IPS-20b (cell line): ENCODE results near the gene KRT16.
"Not testable (repeated sequence)": the region's sequence is repeated elsewhere in the genome, so short reads cannot be mapped to it uniquely, and the experiment has no call there.

Experiments
- H3K27ac ChIP-seq: one replicate; pipeline ENCODE4 v1.5.1; 2013; ENCODE audit warnings: low read length
- H3K27me3 ChIP-seq: 2 replicates; pipeline ENCODE4 v1.6.1; 2013; ENCODE audit warnings: mild to moderate bottlenecking, low read length, inconsistent platforms; ENCODE audit not compliant: insufficient read depth
- H3K36me3 ChIP-seq: 2 replicates; pipeline ENCODE4 v1.6.1; 2013; ENCODE audit warnings: low read depth, mild to moderate bottlenecking, inconsistent platforms, low read length, moderate library complexity; ENCODE audit not compliant: insufficient read depth
- H3K4me1 ChIP-seq: 2 replicates; pipeline ENCODE4 v1.6.1; 2013; ENCODE audit warnings: mild to moderate bottlenecking, control low read depth, inconsistent platforms, low read length, moderate library complexity; ENCODE audit not compliant: insufficient read depth
- H3K4me3 ChIP-seq: 2 replicates; pipeline ENCODE4 v1.5.1; 2013; ENCODE audit warnings: mild to moderate bottlenecking, low read length, inconsistent platforms
- H3K9ac ChIP-seq: 2 replicates; pipeline ENCODE4 v1.6.1; 2013; ENCODE audit warnings: low read depth, mild to moderate bottlenecking, inconsistent platforms, low read length, moderate library complexity
- H3K9me3 ChIP-seq: 2 replicates; pipeline ENCODE4 v1.6.1; 2013; ENCODE audit warnings: mild to moderate bottlenecking, low read depth, low read length, inconsistent platforms; ENCODE audit not compliant: insufficient read depth

The KRT16 gene

GRCh38 chr17:41614767-41615166 lies 2.2 kb upstream of the KRT16 start:
- not testable (repeated sequence) for H3K36me3 ChIP-seq, H3K27ac ChIP-seq, H3K4me3 ChIP-seq, H3K4me1 ChIP-seq, H3K27me3 ChIP-seq, H3K9ac ChIP-seq, H3K9me3 ChIP-seq

GRCh38 chr17:41614098-41614497 lies 1.5 kb upstream of the KRT16 start:
- Histone ChIP-seq H3K27me3 (no peaks in the 10 kb centered on the region), H3K36me3 (no peaks in the 10 kb centered on the region), H3K27ac (no peak overlapping the region), H3K9me3 (no peaks in the 10 kb centered on the region), H3K4me3 (no peak overlapping the region), H3K4me1 (no peaks in the 10 kb centered on the region), H3K9ac (no peak overlapping the region)

DNA sequence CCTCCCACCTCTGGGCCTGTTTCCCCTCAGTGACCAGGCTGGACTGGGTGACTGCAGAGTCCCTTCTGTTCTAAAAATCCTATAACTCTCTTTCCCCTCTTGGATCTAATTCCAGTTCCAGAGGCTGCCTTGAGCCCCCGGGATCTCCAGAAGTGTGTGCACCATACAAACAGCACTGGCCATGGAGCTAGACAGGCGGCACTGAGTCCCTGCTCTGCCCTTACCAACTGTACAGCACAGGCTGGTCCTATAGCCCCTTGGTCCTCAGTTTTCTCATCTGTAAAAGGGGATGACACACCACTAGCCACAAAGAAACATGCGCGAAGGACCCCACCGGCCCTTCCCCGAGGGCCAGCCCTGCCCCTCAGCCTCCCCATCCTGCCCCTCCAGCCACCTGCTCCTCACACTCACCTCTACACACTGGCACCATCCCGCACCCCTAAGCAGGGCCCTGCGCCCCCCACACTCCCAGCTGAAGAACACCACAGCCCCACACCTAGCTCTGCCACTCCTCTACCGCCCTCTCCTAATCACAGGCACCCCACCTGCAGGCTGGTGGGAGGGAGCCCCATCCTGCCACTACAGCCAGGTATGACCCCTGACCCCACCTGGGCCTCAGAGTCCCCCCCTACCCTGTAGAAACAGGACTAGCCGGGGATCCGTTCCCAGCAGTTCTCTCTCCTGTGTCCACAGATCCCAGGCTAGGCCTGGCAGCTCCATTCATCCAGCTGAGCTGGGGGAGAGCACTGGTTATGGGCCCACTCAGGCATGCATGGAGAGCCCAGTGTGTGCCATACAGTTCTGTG lies 913 bp upstream of the KRT16 start:
- H3K27me3 ChIP-seq: no peaks in the 10 kb centered on the region
- H3K9ac ChIP-seq: no peak overlapping the region

GRCh38 chr17:41610965-41611640 lies 1.5 kb downstream of the KRT16 start:
- Histone ChIP-seq H3K27me3 (no peaks in the 10 kb centered on the region), H3K9ac (no peak overlapping the region), H3K27ac (no peak overlapping the region), H3K9me3 (peaks cover 10% of the 10 kb centered on the region), H3K36me3 (no peaks in the 10 kb centered on the region), H3K4me1 (no peaks in the 10 kb centered on the region), H3K4me3 (no peak overlapping the region)

More for the DNA sequence above, 913 bp upstream of the KRT16 start:
- H3K9me3 ChIP-seq: no peaks in the 10 kb centered on the region
- H3K4me3 ChIP-seq: no peak overlapping the region
- no peak overlapping the region for H3K27ac ChIP-seq
- no peaks in the 10 kb centered on the region for H3K4me1 ChIP-seq
- no peaks in the 10 kb centered on the region for H3K36me3 ChIP-seq

DNA sequence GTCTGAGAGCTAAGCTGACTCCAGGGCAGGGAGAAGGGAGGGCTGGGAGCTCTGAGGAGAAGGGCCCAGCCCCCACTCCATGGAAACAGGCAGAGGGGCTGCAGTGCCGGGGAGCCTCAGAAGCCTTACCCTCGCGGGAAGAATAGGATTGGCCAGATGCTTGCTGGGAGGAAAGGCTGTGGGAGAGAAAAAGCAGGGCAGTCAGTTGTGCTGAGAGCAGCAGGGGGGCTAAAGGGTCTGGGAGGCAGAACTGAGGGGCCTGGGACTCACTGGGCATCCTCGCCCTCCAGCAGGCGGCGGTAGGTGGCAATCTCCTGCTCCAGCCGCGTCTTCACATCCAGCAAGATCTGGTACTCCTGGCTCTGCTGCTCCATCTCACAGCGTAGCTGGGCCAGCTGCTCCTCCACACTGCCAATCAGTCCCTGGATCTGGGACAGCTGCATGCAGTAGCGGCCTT lies 2.5 kb downstream of the KRT16 start:
- peaks cover 10% of the 10 kb centered on the region for H3K9me3 ChIP-seq
- H3K27me3 ChIP-seq, H3K4me1 ChIP-seq, H3K27ac ChIP-seq, H3K36me3 ChIP-seq, H3K9ac ChIP-seq, H3K4me3 ChIP-seq: not testable (repeated sequence)

DNA sequence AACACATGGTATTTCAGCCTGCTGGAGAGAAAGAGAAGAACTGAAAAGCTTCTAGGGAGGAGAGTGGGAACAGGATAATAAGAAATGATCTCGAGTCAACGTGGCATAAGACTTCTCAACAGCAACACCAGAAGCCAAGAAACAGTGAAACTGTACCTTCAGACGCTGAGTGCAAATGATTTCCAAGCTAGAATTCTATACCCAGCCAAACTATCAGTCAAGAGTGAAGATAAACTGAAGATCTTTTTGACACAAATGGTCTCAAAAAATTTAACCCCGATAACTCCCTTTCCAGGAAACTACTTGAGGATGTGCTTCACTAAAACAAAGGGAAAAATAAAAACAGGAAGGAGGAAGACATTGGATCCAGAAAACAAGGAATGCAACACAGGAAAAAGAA lies 5.6 kb downstream of the KRT16 start:
- not testable (repeated sequence) for H3K4me1 ChIP-seq, H3K4me3 ChIP-seq, H3K27ac ChIP-seq, H3K27me3 ChIP-seq, H3K36me3 ChIP-seq, H3K9ac ChIP-seq
- H3K9me3 ChIP-seq: peaks cover 10% of the 10 kb centered on the region

- Histone ChIP-seq H3K27me3 (no peaks in the 10 kb centered on the region), H3K9ac (no peak overlapping the region), H3K27ac (no peak overlapping the region), H3K4me3 (no peak overlapping the region), H3K36me3 (no peaks in the 10 kb centered on the region), H3K4me1 (no peaks in the 10 kb centered on the region), H3K9me3 (peaks cover 9% of the 10 kb centered on the region)
These were observed 10.0 kb downstream of the KRT16 start for GRCh38 chr17:41602524-41602923.

- H3K4me3 ChIP-seq: no peak overlapping the region
- no peaks in the 10 kb centered on the region for H3K9me3 ChIP-seq
- H3K4me1 ChIP-seq: no peaks in the 10 kb centered on the region
- no peak overlapping the region for H3K9ac ChIP-seq
- no peaks in the 10 kb centered on the region for H3K27me3 ChIP-seq
- no peak overlapping the region for H3K27ac ChIP-seq
- H3K36me3 ChIP-seq: no peaks in the 10 kb centered on the region
These were observed 12.2 kb downstream of the KRT16 start for GRCh38 chr17:41600318-41600717.

- H3K36me3 ChIP-seq: no peaks in the 10 kb centered on the region
- no peaks in the 10 kb centered on the region for H3K9me3 ChIP-seq
- H3K4me3 ChIP-seq: no peak overlapping the region
- no peak overlapping the region for H3K9ac ChIP-seq
- H3K27ac ChIP-seq: no peak overlapping the region
- no peaks in the 10 kb centered on the region for H3K27me3 ChIP-seq
- no peaks in the 10 kb centered on the region for H3K4me1 ChIP-seq
These were observed 12.9 kb downstream of the KRT16 start for GRCh38 chr17:41599680-41600079.

DNA sequence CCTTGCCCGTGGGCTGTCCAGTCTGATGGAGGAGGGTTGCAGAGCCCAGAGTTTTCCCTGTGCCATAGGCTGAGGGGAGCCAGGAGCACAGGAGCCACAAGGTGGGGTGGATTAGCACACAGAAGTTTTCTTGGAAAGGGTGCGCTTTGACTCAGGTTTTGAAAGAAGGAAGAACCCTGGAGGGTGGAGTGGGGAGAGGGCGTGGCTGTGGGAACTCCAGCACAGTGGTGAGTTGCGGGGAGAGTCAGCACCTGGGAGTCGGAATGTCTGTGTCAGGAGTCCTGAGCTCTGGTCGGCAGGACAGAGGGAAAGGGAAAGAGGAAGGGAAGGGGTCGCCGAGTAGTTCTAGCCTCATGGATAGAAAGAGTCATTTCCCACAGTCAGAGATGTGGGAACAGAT lies 17.0 kb downstream of the KRT16 start:
- no peaks in the 10 kb centered on the region for H3K27me3 ChIP-seq
- no peaks in the 10 kb centered on the region for H3K4me1 ChIP-seq
- no peaks in the 10 kb centered on the region for H3K36me3 ChIP-seq
- no peak overlapping the region for H3K27ac ChIP-seq
- no peaks in the 10 kb centered on the region for H3K9me3 ChIP-seq
- no peak overlapping the region for H3K9ac ChIP-seq
- H3K4me3 ChIP-seq: no peak overlapping the region

DNA sequence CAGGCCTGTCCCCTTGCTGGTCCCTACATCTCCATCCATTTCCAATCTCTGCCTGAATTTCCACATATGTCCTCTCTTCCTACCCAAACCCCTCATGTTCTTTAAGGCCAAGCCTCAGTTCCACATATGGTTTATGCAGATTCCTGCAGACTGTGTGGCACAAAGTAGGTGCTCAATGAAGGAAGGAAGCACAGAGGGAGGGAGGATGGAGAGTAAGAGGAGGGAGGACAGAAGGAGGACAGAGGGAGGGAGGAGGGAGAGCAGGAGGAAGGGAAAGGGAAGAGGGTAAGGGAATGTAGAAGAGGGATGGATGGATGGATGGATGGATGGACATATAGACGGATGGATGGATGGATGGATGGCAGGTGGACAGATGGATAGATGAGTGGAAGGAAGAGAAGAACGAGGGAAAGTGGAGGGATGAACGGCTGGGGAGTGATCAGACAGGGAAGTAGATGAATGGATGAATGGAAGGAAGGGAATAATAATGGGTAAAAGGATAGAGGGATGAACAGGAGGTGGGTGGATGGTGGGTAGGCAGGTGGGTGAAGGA lies 18.1 kb downstream of the KRT16 start:
- H3K36me3 ChIP-seq: no peaks in the 10 kb centered on the region
- no peaks in the 10 kb centered on the region for H3K27me3 ChIP-seq
- no peak overlapping the region for H3K4me3 ChIP-seq
- no peak overlapping the region for H3K27ac ChIP-seq
- no peak overlapping the region for H3K9ac ChIP-seq
- H3K4me1 ChIP-seq: no peaks in the 10 kb centered on the region
- no peaks in the 10 kb centered on the region for H3K9me3 ChIP-seq
